ENCODE results near the gene SUPT6H.
"Not testable (repeated sequence)": the region's sequence is repeated elsewhere in the genome, so short reads cannot be mapped to it uniquely, and the experiment has no call there.

Gene SUPT6H

GRCh38 chr17:28722417-28723158, 60.6 kb downstream of the SUPT6H start:
- no peak for DNase-seq

- no peak for DNase-seq
Measured at GRCh38 chr17:28723159-28723835, 61.3 kb downstream of the SUPT6H start.

- not testable (repeated sequence) for DNase-seq
Measured at GRCh38 chr17:28723836-28724499, 62.0 kb downstream of the SUPT6H start.

- no peak for DNase-seq
Measured at GRCh38 chr17:28724500-28725165, 62.6 kb downstream of the SUPT6H start.

GRCh38 chr17:28725166-28725659, 63.2 kb downstream of the SUPT6H start:
- DNase-seq, result peak; percentile 54

- peak; percentile 68 for DNase-seq
Measured at GRCh38 chr17:28725660-28726225, 63.7 kb downstream of the SUPT6H start.

GRCh38 chr17:28726226-28726626, 64.2 kb downstream of the SUPT6H start, which contains the start of gene TLCD1:
Gene TLCD1 (minus strand): TSS chr17:28726233. CDS start chr17:28726097, 136 bp downstream.
- peak; percentile 66 for DNase-seq

- peak; percentile 77 for DNase-seq
Measured at GRCh38 chr17:28726627-28727491, 64.9 kb downstream of the SUPT6H start.

- DNase-seq, result peak; percentile 98
Measured at GRCh38 chr17:28728364-28729200, 66.6 kb downstream of the SUPT6H start, which contains the start of gene NEK8. Gene NEK8 (plus strand): TSS chr17:28728788. CDS start chr17:28728814, 26 bp downstream.

- DNase-seq, result no peak
Measured at GRCh38 chr17:28729950-28730330, 67.9 kb downstream of the SUPT6H start.

GRCh38 chr17:28733346-28733745, 71.3 kb downstream of the SUPT6H start:
- DNase-seq, result no peak

GRCh38 chr17:28734712-28735241, 72.8 kb downstream of the SUPT6H start:
- no peak for DNase-seq

- DNase-seq, result no peak
Measured at GRCh38 chr17:28735242-28735722, 73.3 kb downstream of the SUPT6H start.

GRCh38 chr17:28735913-28736769, 74.1 kb downstream of the SUPT6H start:
- DNase-seq, result not testable (repeated sequence)

GRCh38 chr17:28737316-28737715, 75.3 kb downstream of the SUPT6H start:
- DNase-seq, result no peak

- no peak for DNase-seq
Measured at GRCh38 chr17:28737770-28738679, 76.0 kb downstream of the SUPT6H start.

GRCh38 chr17:28738680-28739384, 76.8 kb downstream of the SUPT6H start:
- DNase-seq, result no peak

Measured in KG1 (cell line).